ENCODE data around the gene NKAPL.
A peak's percentile ranks its signal among the peaks of the same experiment; 100 is the strongest.
"Not testable (repeated sequence)": the region's sequence is repeated elsewhere in the genome, so short reads cannot be mapped to it uniquely, and the experiment has no call there.

The NKAPL gene

GRCh38 chr6:28248916-28249315, 10.2 kb upstream of the NKAPL start:
- DNase-seq = no peak

GRCh38 chr6:28250747-28251146, 8.3 kb upstream of the NKAPL start:
- DNase-seq = no peak

GRCh38 chr6:28251661-28252008, 7.5 kb upstream of the NKAPL start:
- peak; percentile 25 for DNase-seq

- DNase-seq = peak; percentile 97
These were observed 6.8 kb upstream of the NKAPL start, which contains the start of gene ZKSCAN4 for GRCh38 chr6:28252009-28252975. ZKSCAN4 (minus strand) TSS chr6:28252269; CDS start chr6:28251980, 289 bp downstream.

GRCh38 chr6:28254121-28254519, 5.0 kb upstream of the NKAPL start:
- no peak for DNase-seq

- DNase-seq = no peak
These were observed 2.1 kb upstream of the NKAPL start for GRCh38 chr6:28257042-28257441.

- no peak for DNase-seq
These were observed 4.8 kb downstream of the NKAPL start for GRCh38 chr6:28263922-28264321.

GRCh38 chr6:28264834-28265401, 5.8 kb downstream of the NKAPL start:
- DNase-seq = no peak

GRCh38 chr6:28266563-28266961, 7.5 kb downstream of the NKAPL start:
- DNase-seq = no peak

GRCh38 chr6:28266962-28267694, 8.0 kb downstream of the NKAPL start, which contains the start of gene ZSCAN26:
ZSCAN26 (plus strand) TSS chr6:28267143; CDS start chr6:28271920, 4,777 bp downstream.
- DNase-seq = peak; percentile 94

GRCh38 chr6:28267695-28268059, 8.6 kb downstream of the NKAPL start:
- no peak for DNase-seq

GRCh38 chr6:28269492-28269891, 10.4 kb downstream of the NKAPL start:
- no peak for DNase-seq

- DNase-seq = no peak
These were observed 15.8 kb downstream of the NKAPL start for GRCh38 chr6:28274888-28275287.

GRCh38 chr6:28277746-28278145, 18.6 kb downstream of the NKAPL start:
- DNase-seq = no peak

GRCh38 chr6:28280595-28281287, 21.6 kb downstream of the NKAPL start:
- no peak for DNase-seq

- DNase-seq = peak; percentile 90
These were observed 22.4 kb downstream of the NKAPL start, which contains the start of gene PGBD1 for GRCh38 chr6:28281288-28282064. PGBD1 (plus strand) TSS chr6:28281572; CDS start chr6:28283814, 2,242 bp downstream.

GRCh38 chr6:28282926-28283325, 23.8 kb downstream of the NKAPL start:
- peak; percentile 4 for DNase-seq

GRCh38 chr6:28291573-28291972, 32.5 kb downstream of the NKAPL start:
- no peak for DNase-seq

- no peak for DNase-seq
These were observed 36.2 kb downstream of the NKAPL start for GRCh38 chr6:28295326-28295725.

GRCh38 chr6:28296520-28297060, 37.5 kb downstream of the NKAPL start:
- no peak for DNase-seq

GRCh38 chr6:28303570-28303969, 44.5 kb downstream of the NKAPL start:
- DNase-seq = no peak

GRCh38 chr6:28306363-28306762, 47.3 kb downstream of the NKAPL start:
- not testable (repeated sequence) for DNase-seq
